ENCODE results near the gene HOXA5. TPM values are rescaled to one million over a fixed set of nuclear protein-coding genes. Genes with fewer than 3 reads are reported as not detected.
A peak's percentile ranks its signal among the peaks of the same experiment; 100 is the strongest.

The HOXA5 gene
- 18.3 and 22.1 TPM in 2 replicates for total RNA-seq
- 16.6 and 35.6 TPM in 2 replicates for polyA plus RNA-seq
- polyA plus RNA-seq (2012): 17.5 and 31.8 TPM in 2 replicates
- 3.1 and 3.9 TPM in 2 replicates for polyA minus RNA-seq (ENCODE audit: low replicate concordance)

DNA sequence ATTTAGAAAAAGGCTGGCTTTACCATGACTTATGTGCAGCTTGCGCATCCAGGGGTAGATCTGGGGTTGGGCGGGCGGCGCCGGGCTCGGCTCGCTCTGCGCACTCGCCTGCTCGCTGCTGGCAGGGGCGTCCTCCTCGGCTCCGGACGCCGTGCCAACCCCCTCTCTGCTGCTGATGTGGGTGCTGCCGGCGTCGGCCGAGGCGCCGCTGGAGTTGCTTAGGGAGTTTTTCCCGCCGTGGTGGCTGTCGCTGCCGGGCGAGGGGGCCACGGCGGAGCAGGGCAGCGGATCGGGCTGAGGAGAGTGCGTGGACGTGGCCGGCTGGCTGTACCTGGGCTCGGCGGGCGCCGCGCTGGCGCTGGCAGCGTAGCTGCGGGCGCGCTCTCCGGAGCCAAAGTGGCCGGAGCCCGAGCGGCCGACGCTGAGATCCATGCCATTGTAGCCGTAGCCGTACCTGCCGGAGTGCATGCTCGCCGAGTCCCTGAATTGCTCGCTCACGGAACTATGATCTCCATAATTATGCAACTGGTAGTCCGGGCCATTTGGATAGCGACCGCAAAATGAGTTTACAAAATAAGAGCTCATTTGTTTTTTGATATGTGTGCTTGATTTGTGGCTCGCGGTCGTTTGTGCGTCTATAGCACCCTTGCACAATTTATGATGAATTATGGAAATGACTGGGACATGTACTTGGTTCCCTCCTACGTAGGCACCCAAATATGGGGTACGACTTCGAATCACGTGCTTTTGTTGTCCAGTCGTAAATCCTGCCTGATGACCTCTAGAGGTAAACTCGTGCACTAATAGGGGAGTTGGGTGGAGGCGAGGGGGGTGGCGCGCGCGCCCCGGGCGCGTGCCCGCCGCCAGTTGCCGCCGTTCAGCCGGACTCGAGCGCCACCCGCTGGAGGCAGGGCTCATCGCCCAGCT is at the start of gene HOXA5:
HOXA5 (minus strand) TSS at position 659 of the 927 bp plus-strand sequence; CDS start at position 585, 74 bp downstream.
- peak; percentile 91 to 100 for DNase-seq (ENCODE audit: low read depth in 2 of 2)
- TF ChIP-seq EZH2 (IDR thresholded peaks at IDR 0.05; ENCODE audit: low read length, missing control alignments): no peak
- TF ChIP-seq, protein P1, sequence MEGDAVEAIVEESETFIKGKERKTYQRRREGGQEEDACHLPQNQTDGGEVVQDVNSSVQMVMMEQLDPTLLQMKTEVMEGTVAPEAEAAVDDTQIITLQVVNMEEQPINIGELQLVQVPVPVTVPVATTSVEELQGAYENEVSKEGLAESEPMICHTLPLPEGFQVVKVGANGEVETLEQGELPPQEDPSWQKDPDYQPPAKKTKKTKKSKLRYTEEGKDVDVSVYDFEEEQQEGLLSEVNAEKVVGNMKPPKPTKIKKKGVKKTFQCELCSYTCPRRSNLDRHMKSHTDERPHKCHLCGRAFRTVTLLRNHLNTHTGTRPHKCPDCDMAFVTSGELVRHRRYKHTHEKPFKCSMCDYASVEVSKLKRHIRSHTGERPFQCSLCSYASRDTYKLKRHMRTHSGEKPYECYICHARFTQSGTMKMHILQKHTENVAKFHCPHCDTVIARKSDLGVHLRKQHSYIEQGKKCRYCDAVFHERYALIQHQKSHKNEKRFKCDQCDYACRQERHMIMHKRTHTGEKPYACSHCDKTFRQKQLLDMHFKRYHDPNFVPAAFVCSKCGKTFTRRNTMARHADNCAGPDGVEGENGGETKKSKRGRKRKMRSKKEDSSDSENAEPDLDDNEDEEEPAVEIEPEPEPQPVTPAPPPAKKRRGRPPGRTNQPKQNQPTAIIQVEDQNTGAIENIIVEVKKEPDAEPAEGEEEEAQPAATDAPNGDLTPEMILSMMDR (conservative IDR thresholded peaks at IDR 0.05 in 1 of 2, IDR thresholded peaks at IDR 0.05 in 1 of 2; ENCODE audit: low read depth in 1 of 2, low read length in 2 of 2): peak; percentile 70 to 92
- Histone ChIP-seq H3K9ac (ENCODE audit: insufficient read depth, low read length) (peak within 1 kb of the TSS; percentile 98), H3K4me3 (replicated peaks in 1 of 4; ENCODE audit: control extremely low read depth in 1 of 4, insufficient read depth in 1 of 4, low read depth in 3 of 4, low read length in 4 of 4) (peak within 1 kb of the TSS; percentile 89 to 99 (median 94)), H4K20me1 (ENCODE audit: control insufficient read depth, extremely low read depth, insufficient read depth, low read length) (no peaks in the 10 kb centered on the region), H3K27me3 (ENCODE audit: control insufficient read depth, insufficient read depth, low read length) (no peaks in the 10 kb centered on the region), H3K9me3 (ENCODE audit: control insufficient read depth, insufficient read depth, low read depth, low read length) (no peaks in the 10 kb centered on the region), H2AFZ (ENCODE audit: low read length) (peak within 1 kb of the TSS; percentile 2), H3K4me1 (ENCODE audit: control insufficient read depth, extremely low read depth, insufficient read depth, low read length) (peaks cover 21% of the 10 kb centered on the region), H3K4me2 (ENCODE audit: extremely low read depth, insufficient read depth, low read length) (peak within 1 kb of the TSS; percentile 99), H3K36me3 (ENCODE audit: control insufficient read depth, insufficient read depth, low read length) (peaks cover 2% of the 10 kb centered on the region), H3K27ac (ENCODE audit: insufficient read depth, low read length) (peak within 1 kb of the TSS; percentile 98), H3K79me2 (ENCODE audit: control insufficient read depth, insufficient read depth, low read length) (peaks cover 89% of the 10 kb centered on the region)

DNA sequence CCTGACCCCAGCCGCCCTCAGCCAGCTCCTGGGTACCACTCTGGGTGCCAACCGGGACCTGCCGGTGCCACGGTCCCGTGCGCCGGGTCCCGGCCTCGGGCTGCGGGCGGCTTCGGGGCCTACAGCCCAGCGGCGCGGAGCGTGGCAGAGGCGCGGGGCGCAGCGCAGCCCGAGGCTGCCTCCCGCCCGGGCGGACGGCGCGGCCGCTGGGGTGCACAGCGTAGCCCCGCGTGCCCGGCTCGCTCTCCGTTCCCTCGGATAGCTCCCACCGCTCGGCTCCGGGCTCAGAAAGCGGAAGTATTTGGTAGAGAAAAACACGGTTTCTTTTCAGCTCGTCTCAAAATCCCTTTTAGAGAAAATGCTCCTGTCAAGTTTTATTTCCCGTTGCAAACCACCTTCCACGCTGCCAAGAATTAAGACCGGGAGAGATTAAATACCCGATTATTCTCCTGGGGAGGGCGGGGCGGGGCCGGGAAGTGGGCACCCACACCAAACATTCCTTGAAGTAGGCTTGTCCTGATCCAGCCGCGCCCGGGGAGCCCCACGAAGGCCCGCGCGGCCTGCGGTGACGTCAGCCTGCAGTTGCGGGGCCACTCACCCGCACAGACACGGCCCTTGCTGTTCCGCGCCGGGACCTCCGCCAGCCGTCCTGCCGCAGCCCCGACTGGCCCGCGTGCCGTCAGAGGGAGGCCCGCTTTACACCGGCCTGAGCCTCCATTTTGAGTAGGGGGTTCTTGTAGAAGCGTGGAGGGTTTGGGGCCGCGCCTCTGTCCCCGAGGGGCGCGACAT is 49.3 kb upstream of the HOXA5 start:
- H3K27me3 ChIP-seq (ENCODE audit: control insufficient read depth, insufficient read depth, low read length): peaks cover 72% of the 10 kb centered on the region
- peak overlapping the region in 1 of 4 experiments; percentile 28 for H3K4me3 ChIP-seq (replicated peaks in 1 of 4; ENCODE audit: control extremely low read depth in 1 of 4, insufficient read depth in 1 of 4, low read depth in 3 of 4, low read length in 4 of 4)
- DNase-seq (ENCODE audit: low read depth in 2 of 2): no peak

More for the DNA sequence above, 49.3 kb upstream of the HOXA5 start:
- Histone ChIP-seq H4K20me1 (ENCODE audit: control insufficient read depth, extremely low read depth, insufficient read depth, low read length) (no peaks in the 10 kb centered on the region), H2AFZ (ENCODE audit: low read length) (no peak overlapping the region), H3K9ac (ENCODE audit: insufficient read depth, low read length) (no peak overlapping the region), H3K4me2 (ENCODE audit: extremely low read depth, insufficient read depth, low read length) (peak overlapping the region; percentile 37), H3K36me3 (ENCODE audit: control insufficient read depth, insufficient read depth, low read length) (no peaks in the 10 kb centered on the region), H3K79me2 (ENCODE audit: control insufficient read depth, insufficient read depth, low read length) (no peaks in the 10 kb centered on the region), H3K4me1 (ENCODE audit: control insufficient read depth, extremely low read depth, insufficient read depth, low read length) (no peaks in the 10 kb centered on the region), H3K27ac (ENCODE audit: insufficient read depth, low read length) (no peak overlapping the region), H3K9me3 (ENCODE audit: control insufficient read depth, insufficient read depth, low read depth, low read length) (no peaks in the 10 kb centered on the region)
- TF ChIP-seq, protein P1 (conservative IDR thresholded peaks at IDR 0.05 in 1 of 2, IDR thresholded peaks at IDR 0.05 in 1 of 2; ENCODE audit: low read depth in 1 of 2, low read length in 2 of 2): no peak
- no peak for TF ChIP-seq EZH2 (IDR thresholded peaks at IDR 0.05; ENCODE audit: low read length, missing control alignments)

Data from fibroblast of lung (primary cell).